NCI-H524 treated with DMSO at 0.1 percent for 48 hours (cell line): ENCODE data around the gene ADCY4.

Experiments
- DNase-seq: peaks from one replicate; lab custom pipeline; 2025; lab: John Stamatoyannopoulos, UW

ADCY4 gene

GRCh38 chr14:24272467-24272866, 62.4 kb downstream of the ADCY4 start:
- DNase-seq: no peak

GRCh38 chr14:24271834-24272263, 63.0 kb downstream of the ADCY4 start:
- no peak for DNase-seq

GRCh38 chr14:24271134-24271833, 63.6 kb downstream of the ADCY4 start, which contains the start of gene RABGGTA:
Gene RABGGTA (minus strand): TSS chr14:24271597. CDS start chr14:24271115, 482 bp downstream.
- peak; percentile 61 for DNase-seq

- no peak for DNase-seq
Measured at GRCh38 chr14:24270537-24271133, 64.2 kb downstream of the ADCY4 start.

GRCh38 chr14:24269910-24270536, 64.8 kb downstream of the ADCY4 start:
- DNase-seq: no peak

- DNase-seq: no peak
Measured at GRCh38 chr14:24269368-24269767, 65.5 kb downstream of the ADCY4 start.
